DND-41 (cell line): ENCODE results near the gene NINJ1.

ENCODE experiments used
- EZH2 ChIP-seq: IDR thresholded peaks from 3 replicates; pipeline ENCODE4 v1.6.1; 2012; ENCODE audit warnings: borderline replicate concordance, low read depth, mild to moderate bottlenecking, moderate library complexity, low read length, inconsistent platforms; ENCODE audit not compliant: severe bottlenecking
- TF ChIP-seq, protein P1 (sequence below): IDR thresholded peaks from 2 replicates; pipeline ENCODE4 v1.5.1; 2012; ENCODE audit warnings: borderline replicate concordance, low read length, moderate library complexity, mild to moderate bottlenecking; ENCODE audit not compliant: poor library complexity, severe bottlenecking; ENCODE audit errors: extremely low read depth

DNA sequence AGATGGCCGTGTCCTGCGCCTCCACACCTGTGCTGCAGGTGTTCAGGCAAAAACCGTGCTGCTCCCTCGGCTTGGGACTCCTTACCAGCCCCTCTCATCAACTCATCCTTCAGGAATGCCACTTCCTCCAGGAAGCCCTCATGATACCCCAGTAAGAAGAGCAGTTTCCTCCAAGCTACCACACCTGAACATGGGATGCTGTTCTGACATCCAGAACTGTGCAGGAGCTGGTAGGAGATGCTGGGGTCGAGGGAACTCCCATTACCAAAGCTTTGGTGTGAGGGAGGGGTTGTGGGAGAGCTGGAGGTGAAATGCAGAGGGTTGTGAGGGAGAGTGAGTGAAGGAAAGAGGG lies 19.1 kb downstream of the NINJ1 start:
- TF ChIP-seq, protein P1, sequence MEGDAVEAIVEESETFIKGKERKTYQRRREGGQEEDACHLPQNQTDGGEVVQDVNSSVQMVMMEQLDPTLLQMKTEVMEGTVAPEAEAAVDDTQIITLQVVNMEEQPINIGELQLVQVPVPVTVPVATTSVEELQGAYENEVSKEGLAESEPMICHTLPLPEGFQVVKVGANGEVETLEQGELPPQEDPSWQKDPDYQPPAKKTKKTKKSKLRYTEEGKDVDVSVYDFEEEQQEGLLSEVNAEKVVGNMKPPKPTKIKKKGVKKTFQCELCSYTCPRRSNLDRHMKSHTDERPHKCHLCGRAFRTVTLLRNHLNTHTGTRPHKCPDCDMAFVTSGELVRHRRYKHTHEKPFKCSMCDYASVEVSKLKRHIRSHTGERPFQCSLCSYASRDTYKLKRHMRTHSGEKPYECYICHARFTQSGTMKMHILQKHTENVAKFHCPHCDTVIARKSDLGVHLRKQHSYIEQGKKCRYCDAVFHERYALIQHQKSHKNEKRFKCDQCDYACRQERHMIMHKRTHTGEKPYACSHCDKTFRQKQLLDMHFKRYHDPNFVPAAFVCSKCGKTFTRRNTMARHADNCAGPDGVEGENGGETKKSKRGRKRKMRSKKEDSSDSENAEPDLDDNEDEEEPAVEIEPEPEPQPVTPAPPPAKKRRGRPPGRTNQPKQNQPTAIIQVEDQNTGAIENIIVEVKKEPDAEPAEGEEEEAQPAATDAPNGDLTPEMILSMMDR, result no peak
- TF ChIP-seq EZH2, result no peak
